Kidney (tissue), 14 donors: ENCODE measurements around the gene AMMECR1. TPM values are rescaled to one million over a fixed set of nuclear protein-coding genes. Genes with fewer than 3 reads are reported as not detected.

Experiments used
- DNase-seq, 5 donors: peaks; one replicate each; pipeline ENCODE4 v3.0.0-alpha.2; 2013 to 2020
- FAIRE-seq: peaks from 2 replicates; lab custom pipeline; 2012; peaks lifted over from hg19 to GRCh38; lab: Jason Lieb, UNC
- H3K27ac ChIP-seq, 2 donors: one replicate each; pipeline ENCODE4 v1.7.0; 2013; ENCODE audit warnings: low read depth in 2 of 2, low read length in 2 of 2, inconsistent platforms in 1 of 2
- H3K27me3 ChIP-seq: one replicate; pipeline ENCODE4 v1.7.1; 2013; ENCODE audit warnings: low read length, inconsistent platforms; ENCODE audit not compliant: control insufficient read depth, insufficient read depth
- H3K36me3 ChIP-seq, 3 donors: one replicate each; pipeline versions ENCODE4 v1.7.0 to v1.7.1; 2013; ENCODE audit warnings: low read length in 3 of 3, control low read depth in 1 of 3, inconsistent platforms in 1 of 3; ENCODE audit not compliant: insufficient read depth in 3 of 3, control insufficient read depth in 2 of 3
- H3K4me1 ChIP-seq, 3 donors: one replicate each; pipeline versions ENCODE4 v1.7.0 to v1.7.1; 2013; ENCODE audit warnings: low read length in 3 of 3, inconsistent platforms in 1 of 3, low read depth in 1 of 3; ENCODE audit not compliant: control insufficient read depth in 2 of 3, insufficient read depth in 2 of 3
- H3K4me3 ChIP-seq, 3 donors: one replicate each; pipeline versions ENCODE4 v1.7.0 to v1.8.1; 2013; ENCODE audit warnings: low read length in 3 of 3, control low read depth in 1 of 3, inconsistent platforms in 1 of 3
- H3K9ac ChIP-seq, 3 donors: one replicate each; pipeline versions ENCODE4 v1.7.0 to v1.7.1; 2013; ENCODE audit warnings: low read length in 3 of 3, control low read depth in 1 of 3, inconsistent platforms in 1 of 3
- H3K9me3 ChIP-seq, 3 donors: one replicate each; pipeline versions ENCODE4 v1.7.0 to v1.7.1; 2013; ENCODE audit warnings: low read length in 3 of 3, control low read depth in 1 of 3, inconsistent platforms in 1 of 3; ENCODE audit not compliant: control insufficient read depth in 2 of 3, insufficient read depth in 1 of 3
- CTCF ChIP-seq: IDR thresholded peaks from 3 replicates; pipeline ENCODE4 v1.5.1; 2012; ENCODE audit warnings: mild to moderate bottlenecking, moderate library complexity, borderline replicate concordance; ENCODE audit not compliant: insufficient read depth; ENCODE audit errors: extremely low read depth
- intact Hi-C: fragments of 100-400 bp; cut with DNase I; formaldehyde crosslinking; loops from one replicate; pipeline ENCODE4 v1.11.1; 2022
- polyA plus RNA-seq: library from polyadenylated mRNA; stranded (reverse); fragments of 350-450 nt; fragmentation: Illumina TruSeq; extraction: RNeasy Lipid Tissue Mini Kit (QIAGEN cat#74804); gene quantifications from one replicate; pipeline ENCODE4 v1.2.3, GENCODE V29; 2014; ENCODE audit warnings: low read depth, low replicate concordance; ENCODE audit not compliant: insufficient read depth
- total RNA-seq: library from RNA; stranded (reverse); fragmentation: NEBNext Ultra II Directional; extraction: Animal tissue kit (Norgen Biotek cat#: 25700); gene quantifications from one replicate; pipeline ENCODE4 v1.2.1, GENCODE V29; 2021
- donor health status: control.
- donor health status: control.
- donor health status: control.
- donor health status: control.
- donor health status: control.
- donor health status: DM: yes; HTN: yes; CAD: no.
- donor health status: Normal renal cell carcinoma (clear cell type).

Gene AMMECR1
- total and polyA plus RNA-seq, 2 donors from 2014 or later = 4.4 to 11.0 TPM

- Histone ChIP-seq H3K4me3 (no peak overlapping the region), H3K36me3 (no peaks in the 10 kb centered on the region), H3K27ac (no peak overlapping the region), H3K4me1 (no peaks in the 10 kb centered on the region), H3K9me3 (no peaks in the 10 kb centered on the region), H3K27me3 (no peaks in the 10 kb centered on the region), H3K9ac (no peak overlapping the region)
- DNase-seq = peak in 1 of 5 donors; percentile 22
- no peak for FAIRE-seq
- TF ChIP-seq CTCF = no peak
- intact Hi-C loops = no loop called here
Measured at GRCh38 chrX:110228453-110228852, 89.4 kb downstream of the AMMECR1 start.

GRCh38 chrX:110226931-110227330, 91.0 kb downstream of the AMMECR1 start:
- no peak for TF ChIP-seq CTCF
- no peak for FAIRE-seq
- Histone ChIP-seq H3K27me3 (no peaks in the 10 kb centered on the region), H3K27ac (no peak overlapping the region), H3K9ac (no peak overlapping the region), H3K4me3 (no peak overlapping the region), H3K36me3 (no peaks in the 10 kb centered on the region), H3K4me1 (no peaks in the 10 kb centered on the region), H3K9me3 (no peaks in the 10 kb centered on the region)
- no peak for DNase-seq
- intact Hi-C loops = no loop called here

- no peak for FAIRE-seq
Measured at GRCh38 chrX:110224926-110225617, 92.8 kb downstream of the AMMECR1 start.

More at GRCh38 chrX:110224926-110225617, 92.8 kb downstream of the AMMECR1 start:
- Histone ChIP-seq H3K9me3 (no peaks in the 10 kb centered on the region), H3K9ac (no peak overlapping the region), H3K27me3 (no peaks in the 10 kb centered on the region), H3K27ac (no peak overlapping the region), H3K36me3 (no peaks in the 10 kb centered on the region), H3K4me1 (no peaks in the 10 kb centered on the region), H3K4me3 (no peak overlapping the region)
- DNase-seq = no peak
- no peak for TF ChIP-seq CTCF
- intact Hi-C loops = no loop called here
